Measurements from ENCODE around the gene EPHA4. TPM values are rescaled to one million over a fixed set of nuclear protein-coding genes. Genes with fewer than 3 reads are reported as not detected.

Gene EPHA4
- polyA plus RNA-seq, 1 donor (not counting 4 experiments of a cell fraction or from before 2014, with no cell fraction given), result 9.0 TPM

GRCh38 chr2:221492636-221493035 is 79.5 kb downstream of the EPHA4 start:
- Histone ChIP-seq H4K20me1 (ENCODE audit: control insufficient read depth, extremely low read depth, insufficient read depth, low read length) (no peaks in the 10 kb centered on the region), H3K9ac (ENCODE audit: control insufficient read depth, extremely low read depth, insufficient read depth, low read length) (no peak overlapping the region), H3K79me2 (ENCODE audit: control insufficient read depth, insufficient read depth, low read length) (no peaks in the 10 kb centered on the region), H3K9me1 (ENCODE audit: control insufficient read depth, extremely low read depth, insufficient read depth, low read length) (no peaks in the 10 kb centered on the region), H3K4me2 (ENCODE audit: control insufficient read depth, extremely low read depth, insufficient read depth, low read depth, low read length) (no peak overlapping the region), H3K4me3 (ENCODE audit: control insufficient read depth in 2 of 3, extremely low read depth in 1 of 3, insufficient read depth in 2 of 3, low read depth in 1 of 3, low read length in 3 of 3) (no peak overlapping the region), H3K27ac (ENCODE audit: control insufficient read depth, insufficient read depth, low read length) (no peak overlapping the region), H3K4me1 (ENCODE audit: control insufficient read depth, extremely low read depth, insufficient read depth, low read length) (peaks cover 9% of the 10 kb centered on the region), H3K36me3 (ENCODE audit: control insufficient read depth in 2 of 2, extremely low read depth in 1 of 2, insufficient read depth in 2 of 2, low read length in 2 of 2) (no peaks in the 10 kb centered on the region), H2AFZ (ENCODE audit: control insufficient read depth, low read length) (no peak overlapping the region), H3K27me3 (ENCODE audit: control insufficient read depth, extremely low read depth, insufficient read depth, low read length) (no peaks in the 10 kb centered on the region), H3K9me3 (ENCODE audit: control insufficient read depth, low read depth, low read length) (no peaks in the 10 kb centered on the region)
- dilution Hi-C loops (cut with MboI; ENCODE audit: extremely low pct_ligation_motif_present, low sequenced_read_pairs), result no loop called here
- TF ChIP-seq, protein P1, sequence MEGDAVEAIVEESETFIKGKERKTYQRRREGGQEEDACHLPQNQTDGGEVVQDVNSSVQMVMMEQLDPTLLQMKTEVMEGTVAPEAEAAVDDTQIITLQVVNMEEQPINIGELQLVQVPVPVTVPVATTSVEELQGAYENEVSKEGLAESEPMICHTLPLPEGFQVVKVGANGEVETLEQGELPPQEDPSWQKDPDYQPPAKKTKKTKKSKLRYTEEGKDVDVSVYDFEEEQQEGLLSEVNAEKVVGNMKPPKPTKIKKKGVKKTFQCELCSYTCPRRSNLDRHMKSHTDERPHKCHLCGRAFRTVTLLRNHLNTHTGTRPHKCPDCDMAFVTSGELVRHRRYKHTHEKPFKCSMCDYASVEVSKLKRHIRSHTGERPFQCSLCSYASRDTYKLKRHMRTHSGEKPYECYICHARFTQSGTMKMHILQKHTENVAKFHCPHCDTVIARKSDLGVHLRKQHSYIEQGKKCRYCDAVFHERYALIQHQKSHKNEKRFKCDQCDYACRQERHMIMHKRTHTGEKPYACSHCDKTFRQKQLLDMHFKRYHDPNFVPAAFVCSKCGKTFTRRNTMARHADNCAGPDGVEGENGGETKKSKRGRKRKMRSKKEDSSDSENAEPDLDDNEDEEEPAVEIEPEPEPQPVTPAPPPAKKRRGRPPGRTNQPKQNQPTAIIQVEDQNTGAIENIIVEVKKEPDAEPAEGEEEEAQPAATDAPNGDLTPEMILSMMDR (optimal IDR thresholded peaks at IDR 0.05 in 1 of 3, IDR thresholded peaks at IDR 0.05 in 1 of 3, conservative IDR thresholded peaks at IDR 0.05 in 1 of 3; ENCODE audit: extremely low read depth in 1 of 3, insufficient read depth in 2 of 3, low read length in 3 of 3), result no peak
- TF ChIP-seq EZH2 (IDR thresholded peaks at IDR 0.05; ENCODE audit: low read length), result no peak
- DNase-seq (ENCODE audit: low read depth, low spot score) (no peak), FAIRE-seq (no peak)

DNA sequence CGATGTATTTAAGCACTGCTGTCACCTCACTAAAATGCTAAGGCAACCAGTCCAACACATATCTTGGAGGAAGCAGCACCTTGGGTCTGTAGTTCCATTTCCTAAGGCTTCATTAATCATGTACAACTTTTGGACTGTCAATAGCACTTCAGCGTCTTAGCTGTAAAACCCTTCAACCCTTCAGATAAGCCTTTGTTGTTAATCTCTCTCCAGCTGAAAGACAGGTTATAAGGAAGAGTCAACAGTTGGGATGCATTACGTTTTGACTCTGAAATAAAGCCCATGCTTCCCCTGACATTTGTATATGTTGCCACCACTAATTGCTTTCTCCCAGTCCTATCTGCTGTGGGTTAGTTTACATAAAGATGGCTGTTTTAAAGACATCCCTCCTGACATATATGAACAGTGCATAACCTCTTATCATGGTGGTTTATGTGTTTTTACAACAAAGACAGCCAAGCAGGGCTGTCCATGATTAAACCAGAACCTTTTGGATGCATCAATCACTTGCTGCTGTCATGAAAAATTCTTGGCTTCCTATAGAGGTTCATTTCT is 81.5 kb downstream of the EPHA4 start:
- no peak overlapping the region for H3K9ac ChIP-seq (ENCODE audit: control insufficient read depth, extremely low read depth, insufficient read depth, low read length)
- dilution Hi-C loops (cut with MboI; ENCODE audit: extremely low pct_ligation_motif_present, low sequenced_read_pairs), result no loop called here
- H3K27me3 ChIP-seq (ENCODE audit: control insufficient read depth, extremely low read depth, insufficient read depth, low read length), result no peaks in the 10 kb centered on the region
- FAIRE-seq (peak; percentile 44), DNase-seq (ENCODE audit: low read depth, low spot score) (no peak)
- no peaks in the 10 kb centered on the region for H3K79me2 ChIP-seq (ENCODE audit: control insufficient read depth, insufficient read depth, low read length)
- no peaks in the 10 kb centered on the region for H3K9me3 ChIP-seq (ENCODE audit: control insufficient read depth, low read depth, low read length)
- H3K36me3 ChIP-seq (ENCODE audit: control insufficient read depth in 2 of 2, extremely low read depth in 1 of 2, insufficient read depth in 2 of 2, low read length in 2 of 2), result no peaks in the 10 kb centered on the region
- H3K4me1 ChIP-seq (ENCODE audit: control insufficient read depth, extremely low read depth, insufficient read depth, low read length), result peaks cover 9% of the 10 kb centered on the region
- H2AFZ ChIP-seq (ENCODE audit: control insufficient read depth, low read length), result no peak overlapping the region
- no peaks in the 10 kb centered on the region for H3K9me1 ChIP-seq (ENCODE audit: control insufficient read depth, extremely low read depth, insufficient read depth, low read length)
- TF ChIP-seq, protein P1 (optimal IDR thresholded peaks at IDR 0.05 in 1 of 3, IDR thresholded peaks at IDR 0.05 in 1 of 3, conservative IDR thresholded peaks at IDR 0.05 in 1 of 3; ENCODE audit: extremely low read depth in 1 of 3, insufficient read depth in 2 of 3, low read length in 3 of 3), result no peak
- TF ChIP-seq EZH2 (IDR thresholded peaks at IDR 0.05; ENCODE audit: low read length), result no peak
- H3K4me3 ChIP-seq (ENCODE audit: control insufficient read depth in 2 of 3, extremely low read depth in 1 of 3, insufficient read depth in 2 of 3, low read depth in 1 of 3, low read length in 3 of 3), result no peak overlapping the region
- no peak overlapping the region for H3K27ac ChIP-seq (ENCODE audit: control insufficient read depth, insufficient read depth, low read length)
- H4K20me1 ChIP-seq (ENCODE audit: control insufficient read depth, extremely low read depth, insufficient read depth, low read length), result no peaks in the 10 kb centered on the region
- no peak overlapping the region for H3K4me2 ChIP-seq (ENCODE audit: control insufficient read depth, extremely low read depth, insufficient read depth, low read depth, low read length)

Data from keratinocyte (primary cell).